Endometrium (tissue), 2 donors: Measurements from ENCODE around the gene CCDC187.

ENCODE experiments used
- FAIRE-seq: peaks from 2 replicates; lab custom pipeline; 2012; peaks lifted over from hg19 to GRCh38; lab: Jason Lieb, UNC
- donor health status: control.
- donor health status: control.

Gene CCDC187

GRCh38 chr9:136339173-136339957 lies 35.5 kb upstream of the CCDC187 start:
- FAIRE-seq: no peak

- no peak for FAIRE-seq
Observed at GRCh38 chr9:136338511-136338910, 34.6 kb upstream of the CCDC187 start.

GRCh38 chr9:136337416-136338395 lies 33.8 kb upstream of the CCDC187 start:
- no peak for FAIRE-seq

GRCh38 chr9:136336881-136337280 lies 33.0 kb upstream of the CCDC187 start:
- FAIRE-seq: no peak

GRCh38 chr9:136336156-136336870 lies 32.4 kb upstream of the CCDC187 start:
- FAIRE-seq: no peak

GRCh38 chr9:136335296-136336155 lies 31.6 kb upstream of the CCDC187 start:
- no peak for FAIRE-seq

GRCh38 chr9:136334541-136334940 lies 30.6 kb upstream of the CCDC187 start:
- no peak for FAIRE-seq

- FAIRE-seq: no peak
Observed at GRCh38 chr9:136333486-136333885, 29.6 kb upstream of the CCDC187 start.

- no peak for FAIRE-seq
Observed at GRCh38 chr9:136333045-136333444, 29.2 kb upstream of the CCDC187 start.

GRCh38 chr9:136332482-136332983 lies 28.6 kb upstream of the CCDC187 start:
- FAIRE-seq: no peak

- no peak for FAIRE-seq
Observed at GRCh38 chr9:136331556-136332481, 27.9 kb upstream of the CCDC187 start.

- no peak for FAIRE-seq
Observed at GRCh38 chr9:136331030-136331429, 27.1 kb upstream of the CCDC187 start.

- no peak for FAIRE-seq
Observed at GRCh38 chr9:136330406-136330990, 26.6 kb upstream of the CCDC187 start.

- FAIRE-seq: no peak
Observed at GRCh38 chr9:136329636-136330405, 25.9 kb upstream of the CCDC187 start.

GRCh38 chr9:136329211-136329627 lies 25.3 kb upstream of the CCDC187 start:
- FAIRE-seq: no peak

GRCh38 chr9:136328622-136329041 lies 24.7 kb upstream of the CCDC187 start:
- FAIRE-seq: no peak

- FAIRE-seq: no peak
Observed at GRCh38 chr9:136328011-136328621, 24.2 kb upstream of the CCDC187 start.

GRCh38 chr9:136327304-136327974 lies 23.5 kb upstream of the CCDC187 start, which contains the start of gene GPSM1:
Gene GPSM1, plus strand, starts transcription at chr9:136327539. Its CDS starts 157 bp downstream, at chr9:136327696.
- FAIRE-seq: no peak
